Mesenchymal stem cell (in vitro differentiated cells and primary cell): ENCODE measurements around the gene CTCFL.

Experiments
- DNase-seq: peaks from one replicate; pipeline ENCODE4 v3.0.0-alpha.2; 2013
- H2AFZ ChIP-seq: one replicate; pipeline ENCODE4 v1.6.1; 2013; ENCODE audit warnings: low read depth, mild to moderate bottlenecking, control low read depth, inconsistent platforms, low read length, moderate library complexity
- H2AK5ac ChIP-seq: 2 replicates; pipeline ENCODE4 v1.6.1; 2013; ENCODE audit warnings: low read length, moderate library complexity, mild to moderate bottlenecking, inconsistent platforms; ENCODE audit not compliant: severe bottlenecking
- H2BK120ac ChIP-seq: one replicate; pipeline ENCODE4 v1.6.1; 2013; ENCODE audit warnings: low read depth, mild to moderate bottlenecking, inconsistent platforms, low read length, moderate library complexity
- H2BK12ac ChIP-seq, 2 experiments: one replicate each; pipeline ENCODE4 v1.6.1; 2013; ENCODE audit warnings: inconsistent platforms in 2 of 2, low read length in 2 of 2, mild to moderate bottlenecking in 2 of 2, moderate library complexity in 2 of 2, control low read depth in 1 of 2
- H2BK15ac ChIP-seq: one replicate; pipeline ENCODE4 v1.6.1; 2013; ENCODE audit warnings: mild to moderate bottlenecking, low read depth, inconsistent platforms; ENCODE audit not compliant: poor library complexity, severe bottlenecking
- H2BK5ac ChIP-seq: 2 replicates; pipeline ENCODE4 v1.6.1; 2013; ENCODE audit warnings: low read depth, mild to moderate bottlenecking, low read length, control low read depth, inconsistent platforms; ENCODE audit not compliant: poor library complexity, severe bottlenecking
- H3K14ac ChIP-seq, 2 experiments: one replicate each; pipeline ENCODE4 v1.6.1; 2013; ENCODE audit warnings: inconsistent platforms in 2 of 2, low read length in 2 of 2, control low read depth in 1 of 2, mild to moderate bottlenecking in 1 of 2, moderate library complexity in 1 of 2
- H3K18ac ChIP-seq, 2 experiments: one replicate each; pipeline ENCODE4 v1.6.1; 2013; ENCODE audit warnings: inconsistent platforms in 2 of 2, low read length in 2 of 2, control low read depth in 1 of 2, low read depth in 1 of 2, mild to moderate bottlenecking in 1 of 2
- H3K23ac ChIP-seq, 2 experiments: one replicate each; pipeline ENCODE4 v1.6.1; 2013; ENCODE audit warnings: inconsistent platforms in 2 of 2, low read length in 2 of 2, mild to moderate bottlenecking in 2 of 2, moderate library complexity in 2 of 2, control low read depth in 1 of 2
- H3K27ac ChIP-seq: 2 replicates; pipeline ENCODE4 v1.5.1; 2013; ENCODE audit warnings: mild to moderate bottlenecking, moderate library complexity, low read length, control low read depth, inconsistent platforms; ENCODE audit not compliant: poor library complexity, severe bottlenecking
- H3K27me3 ChIP-seq, 2 experiments: 2 replicates each; pipeline versions ENCODE4 v1.6.1 to v1.7.0; 2013; ENCODE audit warnings: low read length in 2 of 2, mild to moderate bottlenecking in 2 of 2, moderate library complexity in 2 of 2, control low read depth in 1 of 2, inconsistent platforms in 1 of 2; ENCODE audit not compliant: control insufficient read depth in 1 of 2, insufficient read depth in 1 of 2
- H3K36me3 ChIP-seq, 2 experiments: 2 replicates each; pipeline versions ENCODE4 v1.6.1 to v1.7.0; 2013; ENCODE audit warnings: low read length in 2 of 2, control low read depth in 1 of 2, inconsistent platforms in 1 of 2, low read depth in 1 of 2, mild to moderate bottlenecking in 1 of 2; ENCODE audit not compliant: insufficient read depth in 2 of 2, control insufficient read depth in 1 of 2
- H3K4ac ChIP-seq, 2 experiments: one replicate each; pipeline ENCODE4 v1.6.1; 2013; ENCODE audit warnings: inconsistent platforms in 2 of 2, low read length in 2 of 2, mild to moderate bottlenecking in 2 of 2, moderate library complexity in 2 of 2, control low read depth in 1 of 2, low read depth in 1 of 2
- H3K4me1 ChIP-seq: 2 replicates; pipeline ENCODE4 v1.6.1; 2013; ENCODE audit warnings: low read depth, low read length, control low read depth; ENCODE audit not compliant: control insufficient read depth, insufficient read depth
- H3K4me2 ChIP-seq: 2 replicates; pipeline ENCODE4 v1.6.1; 2013; ENCODE audit warnings: low read length, mild to moderate bottlenecking, inconsistent platforms; ENCODE audit not compliant: poor library complexity, severe bottlenecking
- H3K4me3 ChIP-seq, 2 experiments: 2 replicates each; pipeline versions ENCODE4 v1.5.1 to v1.7.0; 2013; ENCODE audit warnings: low read length in 2 of 2, mild to moderate bottlenecking in 2 of 2, control low read depth in 1 of 2, low read depth in 1 of 2; ENCODE audit not compliant: insufficient read depth in 1 of 2
- H3K79me1 ChIP-seq: replicated peaks from 2 replicates; pipeline ENCODE4 v1.6.1; 2013; ENCODE audit warnings: mild to moderate bottlenecking, control low read depth, low read length, inconsistent platforms; ENCODE audit not compliant: poor library complexity, severe bottlenecking
- H3K9ac ChIP-seq: 2 replicates; pipeline ENCODE4 v1.7.0; 2013; ENCODE audit warnings: mild to moderate bottlenecking, low read length, moderate library complexity
- H3K9me3 ChIP-seq: 2 replicates; pipeline ENCODE4 v1.7.0; 2013; ENCODE audit warnings: mild to moderate bottlenecking, low read length; ENCODE audit not compliant: control insufficient read depth
- H4K8ac ChIP-seq: one replicate; pipeline ENCODE4 v1.6.1; 2013; ENCODE audit warnings: inconsistent platforms, mild to moderate bottlenecking, low read length, moderate library complexity
- H4K91ac ChIP-seq: one replicate; pipeline ENCODE4 v1.6.1; 2013; ENCODE audit warnings: mild to moderate bottlenecking, low read length, inconsistent platforms
- WGBS: methylation state at CpG from one replicate; pipeline ENCODE4 v1.1.7; 2013; ENCODE audit warnings: mixed read lengths; 5-methylcytosine and 5-hydroxymethylcytosine counted together

The CTCFL gene

GRCh38 chr20:57485770-57486169, 39.2 kb downstream of the CTCFL start:
- H2BK5ac ChIP-seq: no peak overlapping the region
- H3K18ac ChIP-seq: no peak overlapping the region
- H4K91ac ChIP-seq: no peak overlapping the region
- H3K4ac ChIP-seq: no peak overlapping the region
- H3K27ac ChIP-seq: no peak overlapping the region
- no peak overlapping the region for H3K4me3 ChIP-seq
- DNase-seq: no peak
- H3K27me3 ChIP-seq: peaks cover 11 to 45% of the 10 kb centered on the region in 2 experiments
- no peak overlapping the region for H3K4me2 ChIP-seq
- H2BK12ac ChIP-seq: no peak overlapping the region
- no CpG with 5 or more reads among the region's 1 CpG for WGBS
- no peak overlapping the region for H3K23ac ChIP-seq
- H2AK5ac ChIP-seq: no peak overlapping the region
- no peak overlapping the region for H2BK120ac ChIP-seq
- no peaks in the 10 kb centered on the region for H3K79me1 ChIP-seq
- peaks cover 9% of the 10 kb centered on the region for H3K4me1 ChIP-seq
- H3K9ac ChIP-seq: no peak overlapping the region
- no peak overlapping the region for H4K8ac ChIP-seq
- H3K9me3 ChIP-seq: no peaks in the 10 kb centered on the region
- no peaks in the 10 kb centered on the region for H3K36me3 ChIP-seq
- no peak overlapping the region for H2AFZ ChIP-seq
- H3K14ac ChIP-seq: no peak overlapping the region
- H2BK15ac ChIP-seq: no peak overlapping the region

GRCh38 chr20:57484772-57485171, 40.2 kb downstream of the CTCFL start:
- Histone ChIP-seq H2BK12ac (no peak overlapping the region), H3K9ac (no peak overlapping the region), H2BK120ac (no peak overlapping the region), H2AFZ (no peak overlapping the region), H3K14ac (no peak overlapping the region), H3K4ac (no peak overlapping the region), H4K8ac (peak overlapping the region; percentile 60), H3K4me1 (peaks cover 14% of the 10 kb centered on the region), H3K27me3 (peaks cover 11 to 53% of the 10 kb centered on the region in 2 experiments), H3K27ac (no peak overlapping the region), H3K4me2 (no peak overlapping the region), H2BK15ac (no peak overlapping the region), H3K79me1 (no peaks in the 10 kb centered on the region), H2AK5ac (no peak overlapping the region), H4K91ac (no peak overlapping the region), H3K4me3 (no peak overlapping the region), H3K23ac (no peak overlapping the region), H3K9me3 (no peaks in the 10 kb centered on the region), H3K36me3 (no peaks in the 10 kb centered on the region), H2BK5ac (no peak overlapping the region), H3K18ac (no peak overlapping the region)
- no peak for DNase-seq
- 66% methylated on average over 7 of the region's 8 CpGs for WGBS

GRCh38 chr20:57483287-57484050, 41.5 kb downstream of the CTCFL start:
- Histone ChIP-seq H3K27me3 (peaks cover 15 to 61% of the 10 kb centered on the region in 2 experiments), H3K18ac (no peak overlapping the region), H2BK12ac (no peak overlapping the region), H3K79me1 (no peaks in the 10 kb centered on the region), H2BK5ac (no peak overlapping the region), H4K91ac (no peak overlapping the region), H3K36me3 (no peaks in the 10 kb centered on the region), H4K8ac (no peak overlapping the region), H3K4me3 (no peak overlapping the region), H3K4me2 (no peak overlapping the region), H3K27ac (no peak overlapping the region), H2BK120ac (no peak overlapping the region), H3K4me1 (peaks cover 14% of the 10 kb centered on the region), H3K9me3 (no peaks in the 10 kb centered on the region), H3K4ac (no peak overlapping the region), H3K9ac (no peak overlapping the region), H3K14ac (no peak overlapping the region), H3K23ac (no peak overlapping the region), H2AFZ (no peak overlapping the region), H2BK15ac (no peak overlapping the region), H2AK5ac (no peak overlapping the region)
- 89% methylated on average over 19 of the region's 19 CpGs for WGBS
- no peak for DNase-seq

DNA sequence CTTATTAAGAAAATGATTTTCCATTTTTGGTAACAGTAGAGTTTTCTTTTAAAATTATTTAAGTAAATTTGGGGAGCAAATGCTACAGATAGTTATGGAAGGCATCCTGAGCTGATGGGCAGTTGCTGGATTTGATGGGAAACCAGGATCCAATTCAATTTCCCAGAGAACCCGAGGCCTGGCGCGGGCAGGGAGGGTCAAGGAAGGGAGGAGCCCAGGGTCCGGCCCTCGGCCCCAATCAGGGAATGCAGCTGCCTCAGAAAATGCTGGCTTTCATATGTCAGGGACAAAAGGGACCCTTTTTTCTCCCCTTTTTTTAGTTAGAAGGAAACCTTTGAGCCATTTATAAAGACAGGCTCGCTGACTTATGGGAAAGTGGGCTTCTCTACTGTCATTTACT, 42.1 kb downstream of the CTCFL start:
- Histone ChIP-seq H3K4me1 (peaks cover 14% of the 10 kb centered on the region), H2BK120ac (no peak overlapping the region), H3K9ac (no peak overlapping the region), H2AFZ (no peak overlapping the region), H3K4ac (no peak overlapping the region), H3K27me3 (peaks cover 15 to 68% of the 10 kb centered on the region in 2 experiments), H4K91ac (no peak overlapping the region), H3K18ac (no peak overlapping the region), H3K27ac (no peak overlapping the region), H3K23ac (no peak overlapping the region), H2BK12ac (no peak overlapping the region), H3K4me3 (no peak overlapping the region), H2AK5ac (no peak overlapping the region), H3K4me2 (no peak overlapping the region), H3K14ac (no peak overlapping the region), H3K79me1 (no peaks in the 10 kb centered on the region), H2BK5ac (no peak overlapping the region), H3K36me3 (no peaks in the 10 kb centered on the region), H2BK15ac (no peak overlapping the region), H3K9me3 (no peaks in the 10 kb centered on the region), H4K8ac (no peak overlapping the region)
- DNase-seq: no peak
- WGBS: 90% methylated on average over 5 of the region's 6 CpGs
